Panc1 (cell line): ENCODE results near the gene PEX19. TPM values are rescaled to one million over a fixed set of nuclear protein-coding genes. Genes with fewer than 3 reads are reported as not detected.

Source experiments
- ATAC-seq: fragments of 200-7000 bp; cut with Tn5 transposase; 2 replicates; pipeline ENCODE4 v1.9.1; 2020; ENCODE audit warnings: mild to moderate bottlenecking, moderate library complexity
- BruUV-seq: library from RNA; stranded (reverse); fragments of 400-500 nt; replicated peaks from 2 replicates; lab custom pipeline; 2021; lab: Mats Ljungman, UMichigan
- CTCF ChIA-PET: fragments of 300-600 bp; sonication (Branson Sonifier 250); formaldehyde crosslinking; loops from one replicate; lab custom pipeline; 2022; ENCODE audit warnings: antibody characterized with exemption; lab: Charles Lee
- POLR2A ChIA-PET: fragments of 300-600 bp; sonication (Branson Sonifier 250); formaldehyde crosslinking; loops from one replicate; lab custom pipeline; 2022; ENCODE audit warnings: antibody characterized with exemption; lab: Charles Lee
- DNase-seq: peaks from one replicate; pipeline ENCODE4 v3.0.0-alpha.2; 2010; ENCODE audit warnings: low read depth, low spot score
- H3K27ac ChIP-seq: 2 replicates; pipeline ENCODE4 v1.5.1; 2011; ENCODE audit warnings: mild to moderate bottlenecking, low read length, inconsistent platforms
- H3K27me3 ChIP-seq: fragments of 200-500 bp; sonication (Bioruptor generic); 2 replicates; pipeline ENCODE4 v1.6.0; 2014; ENCODE audit warnings: low read length, inconsistent platforms; ENCODE audit not compliant: control insufficient read depth, insufficient read depth
- H3K36me3 ChIP-seq: fragments of 200-500 bp; sonication (Bioruptor generic); 2 replicates; pipeline ENCODE4 v1.5.1; 2014; ENCODE audit warnings: inconsistent platforms, mild to moderate bottlenecking, low read length, moderate library complexity; ENCODE audit not compliant: control insufficient read depth, insufficient read depth
- H3K4me1 ChIP-seq: 2 replicates; pipeline ENCODE4 v1.5.1; 2011; ENCODE audit warnings: inconsistent platforms, mild to moderate bottlenecking, low read length, moderate library complexity; ENCODE audit not compliant: control insufficient read depth, insufficient read depth
- H3K4me3 ChIP-seq, 2 experiments: 2 replicates each; pipeline ENCODE4 v1.5.1; 2011 to 2012; ENCODE audit warnings: low read depth in 2 of 2, low read length in 2 of 2, mild to moderate bottlenecking in 2 of 2, inconsistent platforms in 1 of 2, moderate library complexity in 1 of 2
- H3K9me3 ChIP-seq: fragments of 200-500 bp; sonication (Bioruptor generic); 2 replicates; pipeline ENCODE4 v1.5.1; 2014; ENCODE audit warnings: low read depth, mild to moderate bottlenecking, inconsistent platforms, low read length, moderate library complexity; ENCODE audit not compliant: control insufficient read depth, insufficient read depth
- CTCF ChIP-seq: fragments of 450-650 bp; IDR thresholded peaks from 2 replicates; pipeline ENCODE4 v1.5.1; 2017; ENCODE audit warnings: mild to moderate bottlenecking
- POLR2AphosphoS5 ChIP-seq: IDR thresholded peaks from 2 replicates; pipeline ENCODE4 v1.6.1; 2012; ENCODE audit warnings: mild to moderate bottlenecking, low read depth, low read length, moderate library complexity
- REST ChIP-seq, 2 experiments: IDR thresholded peaks; 2 replicates each; pipeline ENCODE4 v1.6.1; 2011 to 2012; ENCODE audit warnings: low read depth in 2 of 2, control low read depth in 1 of 2, low read length in 1 of 2, mild to moderate bottlenecking in 1 of 2, moderate library complexity in 1 of 2; ENCODE audit not compliant: insufficient read depth in 1 of 2
- SIN3A ChIP-seq: IDR thresholded peaks from 2 replicates; pipeline ENCODE4 v1.6.1; 2012; ENCODE audit warnings: low read depth, mild to moderate bottlenecking, low read length, moderate library complexity, borderline replicate concordance; ENCODE audit not compliant: insufficient read depth
- TCF7L2 ChIP-seq: IDR thresholded peaks from 2 replicates; pipeline ENCODE4 v1.6.1; 2011; ENCODE audit warnings: mild to moderate bottlenecking, low read depth, low read length, inconsistent platforms
- in situ Hi-C: cut with HindIII; loops from 2 replicates; pipeline ENCODE4 v1.10.0; 2016; ENCODE audit warnings: low sequenced_read_pairs, low pct_unique_long_range_greater_than_20kb
- intact Hi-C: fragments of 100-400 bp; cut with micrococcal nuclease; formaldehyde crosslinking; loops from one replicate; pipeline ENCODE4 v1.10.0; 2022; ENCODE audit not compliant: unreplicated experiment
- total RNA-seq: library from RNA; stranded (reverse); gene quantifications from one replicate; pipeline ENCODE4 v1.2.1, GENCODE V29; 2021; ENCODE audit not compliant: unreplicated experiment

PEX19 gene
- total RNA-seq, 1 experiment from 2014 or later, result 55.1 TPM

GRCh38 chr1:160285506-160285905, 573 bp upstream of the PEX19 start:
- 0 out of 2 replicates have a peak, but pooled peaks cover 5% of the 10 kb centered on the region for H3K4me1 ChIP-seq
- peaks cover 4% of the 10 kb centered on the region; the same call in 1 of the 2 replicates for H3K36me3 ChIP-seq
- H3K27ac ChIP-seq, result no peak overlapping the region
- ATAC-seq, result no peak
- no TSS peak for BruUV-seq
- H3K9me3 ChIP-seq, result no peaks in the 10 kb centered on the region
- ChIA-PET CTCF (interaction anchor here (0.6 kb wide), 1 partner anchor 730 kb away, joined by 5 read pairs; no protein-coding TSS in a partner anchor), POLR2A (interaction anchor here (0.7 to 1.6 kb wide), 2 partner anchors 23 to 182 kb away, joined by 3 to 8 read pairs; partner anchors contain the start of gene DCAF8)
- no peaks in the 10 kb centered on the region for H3K27me3 ChIP-seq
- intact Hi-C loops (no loop called here), in situ Hi-C loops (no loop called here)
- peak overlapping the region; percentile 87 to 89 for H3K4me3 ChIP-seq
- TF ChIP-seq CTCF (no peak), POLR2AphosphoS5 (no peak), SIN3A (no peak), TCF7L2 (no peak), REST (IDR thresholded peaks at IDR 0.05; ENCODE audit: insufficient read depth in 1 of 2, low read depth in 2 of 2, low read length in 1 of 2) (no peak)
- DNase-seq, result no peak

- BruUV-seq, result no TSS peak
- intact Hi-C loops, result no loop called here
- DNase-seq, result no peak
- Histone ChIP-seq H3K27me3 (no peaks in the 10 kb centered on the region), H3K4me1 (0 out of 2 replicates have a peak, but pooled peaks cover 5% of the 10 kb centered on the region), H3K4me3 (peak overlapping the region; percentile 87 to 89), H3K27ac (peak overlapping the region; percentile 86), H3K9me3 (no peaks in the 10 kb centered on the region), H3K36me3 (peaks cover 7% of the 10 kb centered on the region)
- TF ChIP-seq TCF7L2, result no peak
- no peak for TF ChIP-seq REST (IDR thresholded peaks at IDR 0.05; ENCODE audit: insufficient read depth in 1 of 2, low read depth in 2 of 2, low read length in 1 of 2)
- no peak for TF ChIP-seq POLR2AphosphoS5
- no peak for TF ChIP-seq SIN3A
- TF ChIP-seq CTCF, result no peak
- POLR2A ChIA-PET, result interaction anchor here (0.5 to 1.6 kb wide), 2 partner anchors 17 to 21 kb away, joined by 8 to 13 read pairs; partner anchors contain the start of gene DCAF8
- ATAC-seq, result peak; percentile 58
- in situ Hi-C loops, result no loop called here
- CTCF ChIA-PET, result no interaction called here
Measured at GRCh38 chr1:160284220-160284781, 632 bp downstream of the PEX19 start.
